Heart right ventricle (tissue), 16 donors: ENCODE measurements around the gene KDM2A. TPM values are rescaled to one million over a fixed set of nuclear protein-coding genes. Genes with fewer than 3 reads are reported as not detected.

Experiments
- ATAC-seq, 8 donors: fragments of 200-7000 bp; cut with Tn5 transposase; one replicate each; pipeline ENCODE4 v1.9.1; 2020; ENCODE audit warnings: mild to moderate bottlenecking in 8 of 8, moderate library complexity in 8 of 8, moderate number of reproducible peaks in 1 of 8
- DNase-seq, 2 donors: peaks; one replicate each; pipeline ENCODE4 v3.0.0-alpha.2; 2020
- H3K27ac ChIP-seq, 10 donors: fragments of 200-600 bp; sonication (generic) in 2 of 10; one replicate each; pipeline versions ENCODE4 v1.5.0 to v1.8.0; 2020 to 2022; ENCODE audit warnings: mild to moderate bottlenecking in 3 of 10
- H3K27me3 ChIP-seq, 7 donors: fragments of 200-600 bp; one replicate each; pipeline ENCODE4 v1.8.0; 2021 to 2022; ENCODE audit warnings: mild to moderate bottlenecking in 2 of 7
- H3K36me3 ChIP-seq, 9 donors: fragments of 200-600 bp; sonication (generic) in 1 of 9; one replicate each; pipeline versions ENCODE4 v1.5.0 to v1.8.0; 2020 to 2022; ENCODE audit warnings: mild to moderate bottlenecking in 2 of 9
- H3K4me1 ChIP-seq, 9 donors: fragments of 200-600 bp; sonication (generic) in 1 of 9; one replicate each; pipeline versions ENCODE4 v1.5.0 to v1.8.0; 2020 to 2022; ENCODE audit warnings: mild to moderate bottlenecking in 4 of 9
- H3K4me3 ChIP-seq, 10 donors: fragments of 200-600 bp; sonication (generic) in 2 of 10; one replicate each; pipeline versions ENCODE4 v1.5.0 to v1.8.0; 2020 to 2022; ENCODE audit warnings: mild to moderate bottlenecking in 7 of 10, moderate library complexity in 2 of 10
- H3K9me3 ChIP-seq, 11 donors: fragments of 200-600 bp in 10 of 11; sonication (generic) in 2 of 11; one replicate each; pipeline versions ENCODE4 v1.5.0 to v1.8.0; 2013 to 2022; ENCODE audit warnings: mild to moderate bottlenecking in 2 of 11, control low read depth in 1 of 11, moderate library complexity in 1 of 11
- CTCF ChIP-seq, 9 donors: fragments of 200-600 bp; sonication (generic) in 2 of 9; IDR thresholded peaks; one replicate each; pipeline versions ENCODE4 v1.5.0 to v1.8.0; 2021 to 2022; ENCODE audit warnings: antibody characterized with exemption in 9 of 9, mild to moderate bottlenecking in 5 of 9, moderate library complexity in 1 of 9
- WGBS, 2 donors: extraction: QIAGEN DNeasy Blood & Tissue Kit; methylation state at CpG; one replicate each; pipeline ENCODE4 v1.1.7; 2013; ENCODE audit warnings: inconsistent platforms in 1 of 2; 5-methylcytosine and 5-hydroxymethylcytosine counted together
- intact Hi-C, 10 donors: fragments of 100-400 bp; cut with DNase I; formaldehyde crosslinking; loops; one replicate each; pipeline versions ENCODE4 v1.11.1 to v1.14.2; 2022
- polyA plus RNA-seq, 2 donors: library from polyadenylated mRNA; stranded (reverse); fragments of 200-250 nt; gene quantifications; one replicate each; pipeline ENCODE4 v1.2.3, GENCODE V29; 2013
- total RNA-seq, 10 donors: library from RNA; stranded (reverse); fragmentation: NEBNext Ultra II Directional in 3 of 10; extraction: Animal tissue kit (Norgen Biotek cat#: 25700) in 3 of 10; gene quantifications; one replicate each; pipeline versions ENCODE4 v1.2.1 to v1.2.4, GENCODE V29; 2021 to 2023
- donor health status: Arrhythmogenic right ventricular cardiomyopathy.
- donor health status: ischemic (EF 13 %, LVEDD 7.1; RV severe dilation, severe dysfunction).
- donor health status: healthy with polysubstance abuse.
- donor health status: DM: no; HTN: yes; CAD: no.
- donor health status: DM: no; HTN: no; CAD: no.
- donor health status: ischemic (EF 25% LVEDD 6.9; RV normal size, moderate dysfunction).
- donor health status: ischemic (EF 25% LVEDD 5.7; RV mildly dilated, moderate dysfunction).
- donor health status: healthy.
- donor health status: DM: yes; HTN: yes; CAD: no.
- donor health status: Ischemic cardiomyopathy.
- donor health status: ischemic (EF 35%, LVEDD 5.7; RV mildly dilated, moderate dysfunction).
- donor health status: nonischemic (EF 11% LVEDD 7.7; RV severe dilation, severe dysfunction).
- donor health status: DM: yes; HTN: yes; CAD: no.
- donor health status: PGD.
- donor health status: ischemic (EF 29% LVEDD 5.4; RV normal size, mild dysfunction).
- donor health status: nonischemic (EF 23%, LVEDD 6.1; RV moderate dilation, normal function).

KDM2A gene
- total and polyA plus RNA-seq, 12 donors = 16.5 to 45.7 (median 37.1) TPM

GRCh38 chr11:67289651-67290479 is 170.8 kb downstream of the KDM2A start:
- WGBS, 2 donors = 32% methylated on average over 34 to 36 of the region's 36 CpGs
- ATAC-seq = peak in 3 of 8 donors; percentile 3 to 6 (median 4)
- Histone ChIP-seq H3K4me1 (peaks cover 7 to 83% (median 40%) of the 10 kb centered on the region in 9 donors), H3K9me3 (peaks cover 0 to under 1% (median 0%) of the 10 kb centered on the region in 11 donors), H3K27ac (peak overlapping the region; percentile 59 to 98 (median 96)), H3K36me3 (peaks cover 0 to 74% (median 22%) of the 10 kb centered on the region in 9 donors), H3K4me3 (peak overlapping the region; percentile 36 to 99 (median 78)), H3K27me3 (no peaks in the 10 kb centered on the region)
- intact Hi-C loops = loop anchor here in 4 of 10 donors (2.0 kb wide), 3 partner anchors 17 to 27 kb away; no protein-coding TSS in a partner anchor
- no peak for TF ChIP-seq CTCF (IDR thresholded peaks at IDR 0.05)
- DNase-seq = peak in 1 of 2 donors; percentile 21

GRCh38 chr11:67290801-67291200 is 171.7 kb downstream of the KDM2A start:
- no peak for TF ChIP-seq CTCF (IDR thresholded peaks at IDR 0.05)
- no peak for ATAC-seq
- Histone ChIP-seq H3K36me3 (peaks cover 0 to 74% (median 20%) of the 10 kb centered on the region in 9 donors), H3K4me3 (peak overlapping the region in 4 of 10 donors; percentile 63 to 88 (median 79)), H3K27ac (peak overlapping the region in 3 of 10 donors; percentile 7 to 98 (median 84)), H3K4me1 (peaks cover 7 to 73% (median 40%) of the 10 kb centered on the region in 9 donors), H3K27me3 (no peaks in the 10 kb centered on the region), H3K9me3 (peaks cover 0 to 10% (median 0%) of the 10 kb centered on the region in 11 donors)
- intact Hi-C loops = no loop called here
- peak in 1 of 2 donors; percentile 39 for DNase-seq
- WGBS, 2 donors = 83 to 84% methylated on average over 7 of the region's 7 CpGs

- no peak for TF ChIP-seq CTCF (IDR thresholded peaks at IDR 0.05)
- H3K27me3 ChIP-seq = no peaks in the 10 kb centered on the region
- DNase-seq (peak in 1 of 2 donors; percentile 13), ATAC-seq (no peak)
- peaks cover 7 to 64% (median 36%) of the 10 kb centered on the region in 9 donors for H3K4me1 ChIP-seq
- WGBS, 2 donors = 89 to 91% methylated on average over 33 of the region's 33 CpGs
- H3K4me3 ChIP-seq = no peak overlapping the region
- H3K36me3 ChIP-seq = peaks cover 0 to 74% (median 21%) of the 10 kb centered on the region in 9 donors
- no peak overlapping the region for H3K27ac ChIP-seq
- intact Hi-C loops = no loop called here
- H3K9me3 ChIP-seq = peaks cover 0 to 17% (median 0%) of the 10 kb centered on the region in 11 donors
These were observed 172.7 kb downstream of the KDM2A start for GRCh38 chr11:67291481-67292381.

GRCh38 chr11:67292671-67293070 is 173.6 kb downstream of the KDM2A start:
- H3K27ac ChIP-seq = no peak overlapping the region
- H3K4me3 ChIP-seq = no peak overlapping the region
- ATAC-seq (no peak), DNase-seq (no peak)
- WGBS, 2 donors = 59 to 62% methylated on average over 3 of the region's 3 CpGs
- H3K27me3 ChIP-seq = no peaks in the 10 kb centered on the region
- intact Hi-C loops = no loop called here
- H3K4me1 ChIP-seq = peaks cover 4 to 55% (median 26%) of the 10 kb centered on the region in 9 donors
- H3K9me3 ChIP-seq = peaks cover 0 to 17% (median 0%) of the 10 kb centered on the region in 11 donors
- no peak for TF ChIP-seq CTCF (IDR thresholded peaks at IDR 0.05)
- peaks cover 0 to 77% (median 26%) of the 10 kb centered on the region in 9 donors for H3K36me3 ChIP-seq
